IMR-90 (cell line): ENCODE data around the gene F2.
"Not testable (repeated sequence)": the region's sequence is repeated elsewhere in the genome, so short reads cannot be mapped to it uniquely, and the experiment has no call there.

Experiments
- BHLHE40 ChIP-seq: fragments of 150-350 bp; IDR thresholded peaks from 2 replicates; pipeline ENCODE4 v1.6.1; 2016; ENCODE audit warnings: mild to moderate bottlenecking, low read depth, low read length
- CEBPB ChIP-seq: IDR thresholded peaks from 2 replicates; pipeline ENCODE4 v1.6.1; 2012; ENCODE audit warnings: low read depth, low read length, improper control_type of control experiment
- FOS ChIP-seq: fragments of 150-350 bp; IDR thresholded peaks from 2 replicates; pipeline ENCODE4 v1.6.1; 2016; ENCODE audit warnings: low read depth, low read length
- MAFK ChIP-seq: IDR thresholded peaks from 2 replicates; pipeline ENCODE4 v1.6.1; 2012; ENCODE audit warnings: low read depth, low read length, improper control_type of control experiment
- MAZ ChIP-seq: IDR thresholded peaks from 2 replicates; pipeline ENCODE4 v1.6.1; 2012; ENCODE audit warnings: low read depth, mild to moderate bottlenecking, low read length, improper control_type of control experiment, moderate library complexity, borderline replicate concordance
- MXI1 ChIP-seq: IDR thresholded peaks from 2 replicates; pipeline ENCODE4 v1.6.1; 2012; ENCODE audit warnings: low read depth, mild to moderate bottlenecking, low read length, moderate library complexity, borderline replicate concordance
- POLR2A ChIP-seq: IDR thresholded peaks from 2 replicates; pipeline ENCODE4 v1.6.1; 2012; ENCODE audit warnings: mild to moderate bottlenecking, low read depth, low read length
- RAD21 ChIP-seq: IDR thresholded peaks from 2 replicates; pipeline ENCODE4 v1.6.1; 2012; ENCODE audit warnings: low read length, improper control_type of control experiment
- RFX5 ChIP-seq: IDR thresholded peaks from 2 replicates; pipeline ENCODE4 v1.8.0; 2012; ENCODE audit warnings: low read depth, mild to moderate bottlenecking, low read length, moderate library complexity
- SMC3 ChIP-seq: fragments of 150-350 bp; IDR thresholded peaks from 2 replicates; pipeline ENCODE4 v1.6.1; 2016; ENCODE audit warnings: low read depth, mild to moderate bottlenecking, antibody characterized with exemption, low read length, moderate library complexity
- TF ChIP-seq, protein P1 (sequence below): fragments of 150-350 bp; IDR thresholded peaks from 2 replicates; pipeline ENCODE4 v1.6.1; 2017; ENCODE audit warnings: mild to moderate bottlenecking, antibody characterized with exemption, low read length, low read depth
- TF ChIP-seq, protein P2 (sequence below): conservative IDR thresholded peaks from 2 replicates; pipeline ENCODE4 v1.5.1; 2012; ENCODE audit warnings: mild to moderate bottlenecking, low read depth, low read length, improper control_type of control experiment
- TF ChIP-seq, protein P3 (sequence below): fragments of 150-350 bp; IDR thresholded peaks from 2 replicates; pipeline ENCODE4 v1.6.1; 2016; ENCODE audit warnings: low read depth, mild to moderate bottlenecking, low read length, moderate library complexity, borderline replicate concordance

GRCh38 chr11:46717825-46718154, 1.2 kb upstream of the F2 start:
- not testable (repeated sequence) for TF ChIP-seq POLR2A, BHLHE40, CEBPB, FOS, MAZ, RAD21, SMC3, RFX5, MAFK, MXI1
- TF ChIP-seq, protein P1, sequence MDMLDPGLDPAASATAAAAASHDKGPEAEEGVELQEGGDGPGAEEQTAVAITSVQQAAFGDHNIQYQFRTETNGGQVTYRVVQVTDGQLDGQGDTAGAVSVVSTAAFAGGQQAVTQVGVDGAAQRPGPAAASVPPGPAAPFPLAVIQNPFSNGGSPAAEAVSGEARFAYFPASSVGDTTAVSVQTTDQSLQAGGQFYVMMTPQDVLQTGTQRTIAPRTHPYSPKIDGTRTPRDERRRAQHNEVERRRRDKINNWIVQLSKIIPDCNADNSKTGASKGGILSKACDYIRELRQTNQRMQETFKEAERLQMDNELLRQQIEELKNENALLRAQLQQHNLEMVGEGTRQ: not testable (repeated sequence)
- TF ChIP-seq, protein P2, sequence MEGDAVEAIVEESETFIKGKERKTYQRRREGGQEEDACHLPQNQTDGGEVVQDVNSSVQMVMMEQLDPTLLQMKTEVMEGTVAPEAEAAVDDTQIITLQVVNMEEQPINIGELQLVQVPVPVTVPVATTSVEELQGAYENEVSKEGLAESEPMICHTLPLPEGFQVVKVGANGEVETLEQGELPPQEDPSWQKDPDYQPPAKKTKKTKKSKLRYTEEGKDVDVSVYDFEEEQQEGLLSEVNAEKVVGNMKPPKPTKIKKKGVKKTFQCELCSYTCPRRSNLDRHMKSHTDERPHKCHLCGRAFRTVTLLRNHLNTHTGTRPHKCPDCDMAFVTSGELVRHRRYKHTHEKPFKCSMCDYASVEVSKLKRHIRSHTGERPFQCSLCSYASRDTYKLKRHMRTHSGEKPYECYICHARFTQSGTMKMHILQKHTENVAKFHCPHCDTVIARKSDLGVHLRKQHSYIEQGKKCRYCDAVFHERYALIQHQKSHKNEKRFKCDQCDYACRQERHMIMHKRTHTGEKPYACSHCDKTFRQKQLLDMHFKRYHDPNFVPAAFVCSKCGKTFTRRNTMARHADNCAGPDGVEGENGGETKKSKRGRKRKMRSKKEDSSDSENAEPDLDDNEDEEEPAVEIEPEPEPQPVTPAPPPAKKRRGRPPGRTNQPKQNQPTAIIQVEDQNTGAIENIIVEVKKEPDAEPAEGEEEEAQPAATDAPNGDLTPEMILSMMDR: not testable (repeated sequence)
- TF ChIP-seq, protein P3, sequence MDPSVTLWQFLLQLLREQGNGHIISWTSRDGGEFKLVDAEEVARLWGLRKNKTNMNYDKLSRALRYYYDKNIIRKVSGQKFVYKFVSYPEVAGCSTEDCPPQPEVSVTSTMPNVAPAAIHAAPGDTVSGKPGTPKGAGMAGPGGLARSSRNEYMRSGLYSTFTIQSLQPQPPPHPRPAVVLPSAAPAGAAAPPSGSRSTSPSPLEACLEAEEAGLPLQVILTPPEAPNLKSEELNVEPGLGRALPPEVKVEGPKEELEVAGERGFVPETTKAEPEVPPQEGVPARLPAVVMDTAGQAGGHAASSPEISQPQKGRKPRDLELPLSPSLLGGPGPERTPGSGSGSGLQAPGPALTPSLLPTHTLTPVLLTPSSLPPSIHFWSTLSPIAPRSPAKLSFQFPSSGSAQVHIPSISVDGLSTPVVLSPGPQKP: not testable (repeated sequence)
